Hematopoietic multipotent progenitor cell treated with erythropoietin and hydrocortisone succinate and interleukin-3 and kit ligand, for 6 days (in vitro differentiated cells): ENCODE measurements around the gene OOSP1.
"Not testable (repeated sequence)": the region's sequence is repeated elsewhere in the genome, so short reads cannot be mapped to it uniquely, and the experiment has no call there.

Source experiments
- DNase-seq: peaks from one replicate; pipeline ENCODE4 v3.0.0-alpha.2; 2015

The OOSP1 gene

DNA sequence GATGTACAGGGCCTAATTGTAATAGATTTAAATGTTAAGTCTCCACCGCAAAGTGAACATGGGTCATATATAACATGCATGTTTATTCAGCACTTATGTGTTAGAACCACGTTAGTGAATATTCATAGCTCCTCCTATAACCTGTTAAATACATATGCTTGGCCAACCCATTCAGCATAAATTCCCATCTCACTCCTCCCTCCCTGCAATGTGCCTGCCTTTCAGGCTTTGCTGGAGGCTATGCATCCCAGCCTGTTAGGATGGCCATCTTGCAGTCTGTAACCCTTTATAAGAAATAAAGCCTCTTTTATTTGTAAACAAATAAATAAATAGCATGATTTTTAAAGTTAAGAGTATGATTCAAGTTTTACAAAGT lies 23.9 kb downstream of the OOSP1 start:
- no peak for DNase-seq

DNA sequence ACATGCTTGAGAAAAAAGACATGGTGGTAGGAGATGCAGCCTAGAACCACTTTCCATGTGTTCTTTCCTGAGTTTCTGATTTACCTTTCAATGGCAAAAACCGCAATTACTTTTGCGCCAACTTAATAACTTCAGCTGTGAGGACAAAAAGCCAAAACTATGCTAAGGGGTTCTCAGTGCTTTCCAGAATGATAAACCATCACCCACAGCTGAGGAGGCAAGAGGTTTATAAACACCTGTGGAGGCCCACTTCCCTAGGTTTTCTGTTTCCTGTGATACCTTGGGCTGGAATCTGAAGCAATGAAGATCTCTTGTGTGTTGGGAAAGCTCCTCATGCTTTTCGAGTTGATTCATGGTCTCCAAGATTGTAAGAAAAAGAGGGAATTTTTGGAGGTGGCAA lies 25.5 kb downstream of the OOSP1 start, which contains the start of gene OOSP4A:
OOSP4A (plus strand) TSS at position 301 of the 400 bp plus-strand sequence; CDS start at position 301, 0 bp downstream.
- DNase-seq = peak; percentile 7

DNA sequence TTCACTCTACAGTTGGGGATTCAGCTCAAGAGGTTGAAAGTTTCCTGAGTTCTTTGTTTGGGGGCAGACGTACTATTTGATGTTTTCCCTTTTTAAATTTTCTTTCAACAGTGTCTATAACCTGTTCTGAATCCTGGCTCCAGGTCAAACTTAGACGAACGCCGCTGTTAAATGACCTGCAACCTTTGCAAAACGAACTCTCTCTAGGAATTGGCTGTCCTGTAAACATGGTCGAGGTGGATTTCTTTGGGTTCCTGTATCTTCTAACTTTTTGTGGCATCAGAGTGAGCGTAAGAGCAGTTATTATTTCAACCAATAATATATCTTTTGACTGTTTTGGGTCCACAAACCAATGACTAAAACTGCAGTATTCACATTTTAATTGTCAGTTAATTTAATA lies 27.2 kb downstream of the OOSP1 start:
- DNase-seq = no peak

DNA sequence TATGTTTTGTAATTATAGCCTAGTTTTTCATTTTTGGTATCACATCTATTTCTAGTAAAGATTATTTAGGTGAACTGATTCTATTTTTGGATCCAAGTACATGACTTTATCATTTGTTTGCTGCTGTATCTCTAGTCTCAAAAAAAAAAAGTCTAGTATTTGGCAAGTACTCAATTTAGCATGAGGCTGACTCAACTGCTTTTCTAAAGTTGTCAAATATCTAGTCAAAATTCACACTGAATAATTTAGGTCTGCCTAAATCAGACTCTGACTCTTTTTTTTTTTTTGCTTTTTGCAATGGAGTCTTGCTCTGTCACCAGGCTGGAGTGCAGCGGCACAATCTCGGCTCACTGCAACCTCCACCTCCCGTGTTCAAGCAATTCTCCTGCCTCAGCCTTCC lies 28.0 kb downstream of the OOSP1 start:
- DNase-seq = no peak

DNA sequence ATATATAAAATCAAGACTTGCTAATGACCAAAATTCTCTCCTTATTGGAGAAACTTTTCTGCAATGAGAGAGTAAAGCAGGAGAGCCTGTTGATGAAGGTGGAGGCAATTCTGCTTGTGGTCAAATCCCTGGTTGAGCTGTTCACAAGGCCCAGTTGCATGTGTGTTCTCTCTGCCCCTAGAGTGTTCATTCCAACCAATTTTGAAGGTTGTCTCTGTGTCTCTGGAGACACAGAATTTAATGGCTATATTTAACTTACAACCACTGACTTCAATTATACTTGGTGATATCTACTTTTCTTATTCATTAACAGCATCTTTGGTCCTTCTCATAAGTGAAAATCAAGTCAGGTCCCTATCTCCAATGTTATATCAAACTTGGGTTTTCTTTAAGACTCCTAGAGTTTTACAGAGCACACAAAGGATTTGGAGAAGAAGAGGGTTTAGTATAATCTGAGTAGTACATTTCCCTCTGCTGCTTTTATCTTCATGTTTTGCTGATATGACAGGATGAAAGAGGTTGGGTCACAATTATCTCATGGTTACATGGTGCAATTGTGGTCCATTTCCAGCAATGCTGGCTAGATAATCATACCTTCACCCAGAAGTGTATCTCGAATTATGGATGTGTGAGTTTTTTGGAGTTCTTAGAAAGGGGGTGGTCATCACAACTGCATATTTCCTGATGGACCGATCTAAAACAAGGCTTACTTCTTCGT lies 29.6 kb downstream of the OOSP1 start:
- DNase-seq = peak; percentile 70

DNA sequence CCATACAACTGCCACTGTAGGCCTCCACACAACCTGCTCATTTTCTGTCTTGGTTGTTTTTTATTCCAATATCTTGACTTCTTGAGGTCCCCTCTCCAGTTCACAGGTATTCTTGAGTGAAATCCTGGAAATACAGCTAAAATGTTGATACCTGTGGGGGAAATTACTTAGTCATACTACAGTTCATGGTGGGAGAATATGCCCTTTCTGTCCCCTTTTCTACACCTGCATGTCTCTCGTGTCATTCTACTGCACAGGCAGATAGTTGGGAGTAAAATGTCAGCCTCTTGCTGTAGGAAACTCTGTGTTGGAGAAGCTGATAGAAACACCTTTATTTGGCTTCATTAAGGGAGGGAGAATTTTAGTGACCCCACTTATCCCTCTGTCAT lies 30.2 kb downstream of the OOSP1 start:
- DNase-seq = no peak

DNA sequence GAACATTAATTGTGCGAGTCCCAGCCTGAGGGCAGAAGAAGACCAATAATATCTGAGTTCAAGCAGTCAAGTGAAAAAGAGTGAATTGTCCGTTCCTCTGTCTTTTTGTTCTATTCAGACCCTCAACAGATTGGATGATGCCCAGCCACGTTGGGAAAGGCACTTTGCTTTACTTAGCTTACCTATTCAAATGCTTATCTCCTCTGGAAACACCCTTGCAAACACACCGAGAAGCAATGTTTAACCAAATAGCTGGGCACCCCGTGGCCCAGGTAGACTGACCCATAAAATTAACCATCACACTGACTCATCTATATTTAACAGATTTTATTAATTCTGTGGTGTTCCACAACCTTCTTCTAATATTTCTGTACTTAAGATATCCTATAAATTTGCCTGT lies 34.9 kb downstream of the OOSP1 start:
- no peak for DNase-seq

DNA sequence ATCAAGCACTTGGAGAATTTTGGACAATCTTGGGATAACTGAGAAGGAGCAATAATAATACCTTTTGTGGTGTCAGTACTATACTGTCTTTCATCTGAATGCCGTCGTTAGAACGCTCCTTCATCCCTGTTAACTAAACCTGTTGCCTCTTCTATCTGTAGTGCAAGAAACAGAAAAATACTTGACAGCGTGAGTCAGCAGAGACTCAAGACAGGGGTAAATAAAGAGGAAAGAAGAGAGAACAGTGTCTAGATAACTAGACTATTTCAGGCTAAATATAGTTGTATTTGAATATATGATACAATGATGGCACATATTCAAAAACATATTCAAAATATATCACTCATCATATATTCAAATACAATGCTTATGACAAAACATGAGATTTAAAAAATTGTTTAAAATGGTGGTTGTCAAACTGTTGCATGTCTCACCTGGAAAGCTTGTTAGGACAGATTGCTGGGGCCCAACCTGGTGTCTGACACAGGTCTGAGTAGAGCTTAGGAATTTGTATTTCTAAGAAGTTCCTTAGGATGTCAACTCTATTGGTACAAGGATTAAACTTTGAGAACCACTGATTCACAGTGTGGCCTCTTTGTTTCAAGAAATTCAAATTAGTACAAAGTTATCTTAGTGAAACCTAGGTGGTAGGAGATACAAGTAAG lies 43.0 kb downstream of the OOSP1 start:
- no peak for DNase-seq

DNA sequence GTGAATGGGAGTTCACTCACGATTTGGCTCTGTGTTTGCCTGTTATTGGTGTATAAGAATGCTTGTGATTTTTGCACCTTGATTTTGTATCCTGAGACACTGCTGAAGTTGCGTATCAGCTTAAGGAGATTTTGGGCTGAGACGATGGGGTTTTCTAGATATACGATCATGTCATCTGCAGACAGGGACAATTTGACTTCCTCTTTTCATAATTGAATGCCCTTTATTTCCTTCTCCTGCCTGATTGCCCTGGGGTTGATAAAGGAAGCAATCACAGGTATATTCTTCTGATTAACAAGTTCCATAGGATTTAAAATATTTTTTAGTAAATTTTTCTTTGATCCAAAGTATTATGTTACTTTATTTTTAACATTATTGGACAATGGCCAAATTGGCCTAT lies 43.8 kb downstream of the OOSP1 start:
- not testable (repeated sequence) for DNase-seq

DNA sequence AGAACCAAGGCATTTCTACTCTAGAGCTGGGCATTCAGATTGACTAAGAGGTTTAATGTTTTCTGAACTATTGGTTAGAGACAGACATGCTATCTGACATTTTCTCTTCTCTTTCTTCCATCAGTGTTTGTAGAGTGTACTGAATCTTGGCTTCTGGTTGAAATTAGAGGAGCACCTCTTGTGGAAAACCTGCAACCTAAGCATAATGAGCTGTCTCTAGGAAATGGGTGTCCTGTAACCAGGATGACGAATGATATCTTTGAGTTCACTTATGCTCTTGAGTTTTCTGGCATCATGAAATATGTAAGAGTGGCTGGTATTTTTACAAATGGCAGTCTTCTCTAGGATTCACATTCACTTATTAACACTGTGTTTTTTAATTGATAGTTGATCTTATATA lies 45.0 kb downstream of the OOSP1 start:
- DNase-seq = no peak

DNA sequence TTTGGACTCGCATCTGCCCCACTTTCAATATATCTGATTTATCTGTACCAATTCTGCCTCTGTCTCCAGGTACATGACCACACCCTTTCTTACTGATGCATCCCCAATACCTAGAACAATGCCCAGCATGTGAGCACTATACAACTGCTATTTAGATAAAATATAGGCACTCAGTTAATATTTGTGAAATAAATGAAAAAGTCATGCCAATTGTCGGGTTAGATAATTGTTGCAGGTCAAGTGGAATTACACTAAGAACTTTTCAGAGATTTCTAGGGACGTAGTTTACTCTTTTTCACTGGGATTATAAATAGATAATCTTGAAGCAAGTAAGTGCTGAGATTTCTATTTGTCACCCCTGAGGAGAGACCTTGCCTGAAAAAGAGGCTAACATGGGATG lies 46.1 kb downstream of the OOSP1 start:
- no peak for DNase-seq

DNA sequence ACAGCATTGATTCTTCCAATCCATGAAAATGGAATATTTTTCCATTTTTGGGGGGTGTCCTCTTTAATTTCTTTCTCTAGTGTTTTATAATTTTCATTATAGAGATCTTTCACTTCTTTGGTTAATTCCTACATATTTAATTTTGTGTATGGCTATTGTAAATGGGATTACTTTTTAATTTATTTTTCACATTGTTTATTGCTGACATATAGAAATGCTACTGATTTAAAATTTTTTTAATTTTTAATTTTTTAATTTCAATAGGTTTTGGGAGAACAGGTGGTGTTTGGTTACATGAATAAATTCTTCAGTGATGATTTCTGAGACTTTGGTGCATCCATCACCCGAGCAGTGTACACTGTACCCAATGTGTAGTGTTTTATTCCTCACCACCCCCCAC lies 52.2 kb downstream of the OOSP1 start:
- DNase-seq = no peak

DNA sequence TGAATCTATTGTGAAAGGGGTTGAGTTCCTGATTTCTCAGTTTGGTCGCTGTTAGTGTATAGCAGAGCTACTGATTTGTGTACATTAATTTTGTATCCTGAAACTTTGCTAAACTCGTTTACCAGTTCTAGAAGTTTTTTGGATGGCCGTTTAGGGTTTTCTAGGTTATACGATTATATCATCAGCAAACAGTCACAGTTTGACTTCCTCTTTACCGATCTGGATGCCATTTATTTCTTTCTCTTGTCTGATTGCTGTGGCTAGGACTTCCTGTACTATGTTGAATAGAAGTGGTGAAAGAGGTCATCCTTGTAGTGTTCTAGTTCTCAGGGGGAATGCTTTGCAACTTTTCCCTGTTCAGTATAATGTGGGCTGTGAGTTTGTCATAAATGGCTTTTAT lies 54.2 kb downstream of the OOSP1 start:
- peak; percentile 52 for DNase-seq

DNA sequence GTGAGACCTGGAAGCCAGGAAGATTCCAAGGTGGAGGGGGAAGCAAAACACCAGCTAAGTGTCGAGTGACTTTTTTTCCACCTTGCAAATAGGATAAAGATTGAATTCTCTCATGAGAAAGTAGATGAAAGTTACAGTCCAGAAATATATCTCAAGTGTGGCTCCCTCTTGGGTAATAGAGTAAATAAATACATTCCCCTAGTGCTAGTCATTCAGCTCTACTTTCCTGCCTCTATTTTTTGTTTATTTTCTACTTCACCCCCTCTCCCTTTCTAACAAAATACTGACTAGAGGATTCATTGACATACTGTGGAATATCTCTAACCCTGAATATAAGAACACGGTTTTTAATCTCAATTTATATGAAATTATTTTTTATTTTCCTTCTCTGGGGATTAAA lies 59.6 kb downstream of the OOSP1 start:
- no peak for DNase-seq

DNA sequence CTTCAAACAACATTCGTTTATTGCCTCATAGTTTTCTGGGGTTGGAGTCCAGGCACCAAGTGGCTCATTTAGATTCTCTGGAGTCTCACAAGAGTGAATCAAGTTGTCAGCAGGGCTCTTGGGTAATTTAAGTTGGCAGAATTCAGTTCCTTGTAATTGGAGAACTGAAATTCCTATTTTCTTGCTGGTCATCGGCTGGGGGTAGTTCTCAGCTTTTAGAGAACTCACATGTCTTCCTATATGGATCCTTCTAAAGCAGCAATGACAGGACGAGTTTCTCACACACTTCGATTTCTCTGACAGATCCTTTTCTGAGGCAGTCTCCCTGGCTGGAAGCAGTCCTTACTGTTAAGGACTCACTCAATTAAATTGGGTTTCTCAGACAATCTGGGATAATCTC lies 61.5 kb downstream of the OOSP1 start:
- no peak for DNase-seq

DNA sequence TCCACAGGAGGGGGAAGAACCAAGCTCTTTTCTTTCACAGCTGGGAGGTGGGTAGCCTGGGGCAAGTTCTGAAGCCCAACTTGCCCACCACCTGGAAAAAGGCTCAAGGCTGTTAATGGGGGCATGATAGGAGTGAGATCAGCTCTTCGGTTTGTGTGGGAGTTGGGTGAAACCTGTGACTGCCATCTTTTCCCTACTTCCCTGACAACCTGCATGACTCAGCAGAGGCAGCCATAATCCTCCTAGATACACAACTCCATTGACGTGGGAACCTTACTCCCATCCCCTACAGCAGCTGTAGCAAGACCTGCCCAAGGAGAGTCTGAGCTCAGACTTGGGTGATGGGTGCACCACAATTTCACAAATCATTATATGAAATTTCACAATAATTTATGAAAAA lies 65.5 kb downstream of the OOSP1 start:
- no peak for DNase-seq

DNA sequence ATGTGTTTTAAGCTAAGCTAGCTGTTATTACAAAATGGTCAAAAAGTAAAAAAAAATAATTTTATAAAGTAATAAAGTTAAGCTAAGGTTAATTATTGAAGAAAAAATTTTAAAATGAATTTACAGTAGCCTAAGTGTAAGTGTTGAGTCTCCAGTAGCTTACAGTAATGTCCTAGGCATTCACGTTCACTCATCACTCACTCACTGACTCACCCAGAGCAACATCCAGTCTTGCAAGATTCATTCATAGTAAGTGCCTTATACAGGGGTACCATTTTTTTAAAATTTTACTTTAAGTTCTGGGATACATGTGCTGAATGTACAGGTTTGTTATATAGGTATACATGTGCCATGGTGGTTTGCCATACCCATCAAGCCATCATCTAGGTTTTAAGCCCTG lies 67.1 kb downstream of the OOSP1 start:
- no peak for DNase-seq
